Kidney (tissue), 14 donors: Measurements from ENCODE around the gene HSPA1B. TPM values are rescaled to one million over a fixed set of nuclear protein-coding genes. Genes with fewer than 3 reads are reported as not detected.
"Not testable (repeated sequence)": the region's sequence is repeated elsewhere in the genome, so short reads cannot be mapped to it uniquely, and the experiment has no call there.

Experiments
- DNase-seq, 5 donors: peaks; one replicate each; pipeline ENCODE4 v3.0.0-alpha.2; 2013 to 2020
- FAIRE-seq: peaks from 2 replicates; lab custom pipeline; 2012; peaks lifted over from hg19 to GRCh38; lab: Jason Lieb, UNC
- H3K27ac ChIP-seq, 2 donors: one replicate each; pipeline ENCODE4 v1.7.0; 2013; ENCODE audit warnings: low read depth in 2 of 2, low read length in 2 of 2, inconsistent platforms in 1 of 2
- H3K27me3 ChIP-seq: one replicate; pipeline ENCODE4 v1.7.1; 2013; ENCODE audit warnings: low read length, inconsistent platforms; ENCODE audit not compliant: control insufficient read depth, insufficient read depth
- H3K36me3 ChIP-seq, 3 donors: one replicate each; pipeline versions ENCODE4 v1.7.0 to v1.7.1; 2013; ENCODE audit warnings: low read length in 3 of 3, control low read depth in 1 of 3, inconsistent platforms in 1 of 3; ENCODE audit not compliant: insufficient read depth in 3 of 3, control insufficient read depth in 2 of 3
- H3K4me1 ChIP-seq, 3 donors: one replicate each; pipeline versions ENCODE4 v1.7.0 to v1.7.1; 2013; ENCODE audit warnings: low read length in 3 of 3, inconsistent platforms in 1 of 3, low read depth in 1 of 3; ENCODE audit not compliant: control insufficient read depth in 2 of 3, insufficient read depth in 2 of 3
- H3K4me3 ChIP-seq, 3 donors: one replicate each; pipeline versions ENCODE4 v1.7.0 to v1.8.1; 2013; ENCODE audit warnings: low read length in 3 of 3, control low read depth in 1 of 3, inconsistent platforms in 1 of 3
- H3K9ac ChIP-seq, 3 donors: one replicate each; pipeline versions ENCODE4 v1.7.0 to v1.7.1; 2013; ENCODE audit warnings: low read length in 3 of 3, control low read depth in 1 of 3, inconsistent platforms in 1 of 3
- H3K9me3 ChIP-seq, 3 donors: one replicate each; pipeline versions ENCODE4 v1.7.0 to v1.7.1; 2013; ENCODE audit warnings: low read length in 3 of 3, control low read depth in 1 of 3, inconsistent platforms in 1 of 3; ENCODE audit not compliant: control insufficient read depth in 2 of 3, insufficient read depth in 1 of 3
- intact Hi-C: fragments of 100-400 bp; cut with DNase I; formaldehyde crosslinking; loops from one replicate; pipeline ENCODE4 v1.11.1; 2022
- polyA plus RNA-seq: library from polyadenylated mRNA; stranded (reverse); fragments of 350-450 nt; fragmentation: Illumina TruSeq; extraction: RNeasy Lipid Tissue Mini Kit (QIAGEN cat#74804); gene quantifications from one replicate; pipeline ENCODE4 v1.2.3, GENCODE V29; 2014; ENCODE audit warnings: low read depth, low replicate concordance; ENCODE audit not compliant: insufficient read depth
- total RNA-seq: library from RNA; stranded (reverse); fragmentation: NEBNext Ultra II Directional; extraction: Animal tissue kit (Norgen Biotek cat#: 25700); gene quantifications from one replicate; pipeline ENCODE4 v1.2.1, GENCODE V29; 2021
- TF ChIP-seq, protein P1 (sequence below): IDR thresholded peaks from 3 replicates; pipeline ENCODE4 v1.5.1; 2012; ENCODE audit warnings: mild to moderate bottlenecking, moderate library complexity, borderline replicate concordance; ENCODE audit not compliant: insufficient read depth; ENCODE audit errors: extremely low read depth
- donor health status: control.
- donor health status: control.
- donor health status: control.
- donor health status: control.
- donor health status: control.
- donor health status: DM: yes; HTN: yes; CAD: no.
- donor health status: Normal renal cell carcinoma (clear cell type).

HSPA1B gene
- total and polyA plus RNA-seq, 2 donors from 2014 or later, result 142 to 175 TPM

DNA sequence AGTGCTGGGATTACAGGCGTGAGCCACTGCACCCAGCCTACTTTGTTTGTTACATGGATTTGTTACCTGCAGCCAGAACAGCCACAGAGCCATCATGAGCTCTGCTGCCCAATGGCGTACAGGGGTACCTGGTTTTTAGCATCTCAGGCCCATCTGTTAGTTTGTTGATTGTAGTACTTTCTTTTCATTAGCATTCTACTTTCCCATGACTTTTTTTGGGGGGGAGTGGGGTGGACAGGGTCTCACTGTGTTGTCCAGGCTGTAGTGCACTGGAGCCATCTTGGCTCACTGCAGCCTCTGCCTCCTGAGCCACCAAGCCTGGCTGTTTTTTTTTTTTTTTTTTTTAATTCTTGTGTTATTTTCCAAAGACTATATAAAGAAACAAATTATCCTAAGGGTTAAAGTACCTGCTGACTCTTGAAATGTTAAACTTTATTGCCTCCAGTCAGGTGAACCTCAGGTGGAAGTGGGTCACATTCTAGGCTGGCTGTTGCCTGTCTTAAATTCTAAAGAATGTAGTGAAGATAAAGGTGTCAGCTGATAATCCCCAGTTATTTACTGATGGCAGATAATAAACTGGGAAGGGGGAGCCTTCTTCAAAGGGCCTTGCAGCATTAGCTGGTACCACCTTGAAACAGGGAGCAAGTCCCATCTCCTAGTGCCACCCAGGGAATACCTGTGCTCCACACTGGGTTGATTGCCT is 19.9 kb downstream of the HSPA1B start:
- Histone ChIP-seq H3K4me3 (no peak overlapping the region), H3K9ac (no peak overlapping the region), H3K27me3 (no peaks in the 10 kb centered on the region), H3K9me3 (no peaks in the 10 kb centered on the region), H3K4me1 (no peaks in the 10 kb centered on the region), H3K27ac (no peak overlapping the region), H3K36me3 (no peaks in the 10 kb centered on the region)
- TF ChIP-seq, protein P1, sequence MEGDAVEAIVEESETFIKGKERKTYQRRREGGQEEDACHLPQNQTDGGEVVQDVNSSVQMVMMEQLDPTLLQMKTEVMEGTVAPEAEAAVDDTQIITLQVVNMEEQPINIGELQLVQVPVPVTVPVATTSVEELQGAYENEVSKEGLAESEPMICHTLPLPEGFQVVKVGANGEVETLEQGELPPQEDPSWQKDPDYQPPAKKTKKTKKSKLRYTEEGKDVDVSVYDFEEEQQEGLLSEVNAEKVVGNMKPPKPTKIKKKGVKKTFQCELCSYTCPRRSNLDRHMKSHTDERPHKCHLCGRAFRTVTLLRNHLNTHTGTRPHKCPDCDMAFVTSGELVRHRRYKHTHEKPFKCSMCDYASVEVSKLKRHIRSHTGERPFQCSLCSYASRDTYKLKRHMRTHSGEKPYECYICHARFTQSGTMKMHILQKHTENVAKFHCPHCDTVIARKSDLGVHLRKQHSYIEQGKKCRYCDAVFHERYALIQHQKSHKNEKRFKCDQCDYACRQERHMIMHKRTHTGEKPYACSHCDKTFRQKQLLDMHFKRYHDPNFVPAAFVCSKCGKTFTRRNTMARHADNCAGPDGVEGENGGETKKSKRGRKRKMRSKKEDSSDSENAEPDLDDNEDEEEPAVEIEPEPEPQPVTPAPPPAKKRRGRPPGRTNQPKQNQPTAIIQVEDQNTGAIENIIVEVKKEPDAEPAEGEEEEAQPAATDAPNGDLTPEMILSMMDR, result no peak
- intact Hi-C loops, result no loop called here
- FAIRE-seq (no peak), DNase-seq (no peak)

DNA sequence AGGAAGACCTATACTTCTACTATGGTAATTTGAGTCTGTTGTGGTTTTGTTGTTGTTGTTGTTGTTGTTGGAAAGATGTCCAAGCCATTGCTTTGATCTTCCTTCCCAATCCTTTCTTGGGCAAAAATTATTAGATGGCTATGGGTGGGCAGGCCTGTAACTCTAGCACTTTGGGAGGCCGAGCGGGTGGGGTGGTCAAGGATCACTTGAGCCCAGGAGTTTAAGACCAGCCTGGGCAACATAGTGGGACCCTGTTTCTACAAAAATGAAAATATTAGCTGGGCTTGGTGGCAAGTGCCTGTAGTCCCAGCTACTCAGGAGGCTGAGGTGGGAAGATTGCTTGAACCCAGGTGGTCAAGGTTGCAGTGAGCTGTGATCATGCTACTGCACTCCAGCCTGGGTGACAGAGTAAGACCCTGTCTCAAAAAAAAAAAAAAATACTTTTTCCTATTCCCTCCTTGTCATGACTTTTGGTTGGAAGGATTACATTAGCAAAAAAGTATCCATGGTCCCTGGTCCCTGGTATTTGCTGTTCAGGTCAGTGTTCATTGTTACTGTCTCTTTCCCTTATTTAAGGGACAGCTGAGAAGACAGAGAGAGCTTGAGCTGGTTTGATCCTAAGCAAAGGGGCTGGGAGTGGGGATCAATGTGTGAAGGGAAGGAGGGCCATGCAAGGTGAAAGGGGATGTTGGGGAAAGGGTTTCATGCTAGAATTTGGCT is 23.4 kb downstream of the HSPA1B start:
- FAIRE-seq, result no peak
- DNase-seq, result no peak
- Histone ChIP-seq H3K9me3 (no peaks in the 10 kb centered on the region), H3K27ac (no peak overlapping the region), H3K4me3 (no peak overlapping the region), H3K27me3 (no peaks in the 10 kb centered on the region), H3K9ac (no peak overlapping the region), H3K36me3 (no peaks in the 10 kb centered on the region), H3K4me1 (no peaks in the 10 kb centered on the region)
- TF ChIP-seq, protein P1, result no peak
- intact Hi-C loops, result no loop called here

DNA sequence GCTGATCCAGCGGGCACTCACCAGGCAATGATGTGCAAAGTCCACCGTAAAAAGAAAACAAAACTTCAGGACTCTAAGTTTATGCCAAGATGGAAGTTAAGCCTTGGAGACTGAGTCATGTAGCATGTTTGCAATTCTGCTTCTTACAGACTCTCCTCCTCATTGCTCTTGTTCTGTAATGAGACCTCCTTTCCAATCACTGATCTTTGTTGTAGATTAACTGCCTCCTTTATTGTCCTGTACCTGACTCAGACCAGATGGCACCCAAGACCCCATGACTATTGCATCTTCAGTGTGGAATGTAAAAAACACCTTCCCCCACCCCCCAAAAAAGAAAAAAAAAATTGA is 23.9 kb downstream of the HSPA1B start:
- no peak overlapping the region for H3K27ac ChIP-seq
- intact Hi-C loops, result no loop called here
- no peak for FAIRE-seq

GRCh38 chr6:31851980-31852718 is 24.6 kb downstream of the HSPA1B start:
- H3K27ac ChIP-seq, DNase-seq, H3K4me1 ChIP-seq, H3K9ac ChIP-seq, H3K9me3 ChIP-seq, H3K27me3 ChIP-seq, FAIRE-seq, H3K36me3 ChIP-seq, intact Hi-C loops, H3K4me3 ChIP-seq: not testable (repeated sequence)

More for the DNA sequence above, 23.9 kb downstream of the HSPA1B start:
- Histone ChIP-seq H3K27me3 (no peaks in the 10 kb centered on the region), H3K9me3 (no peaks in the 10 kb centered on the region), H3K36me3 (no peaks in the 10 kb centered on the region), H3K9ac (no peak overlapping the region), H3K4me3 (no peak overlapping the region), H3K4me1 (no peaks in the 10 kb centered on the region)
- TF ChIP-seq, protein P1, result no peak
- DNase-seq, result no peak

- H3K4me3 ChIP-seq, H3K27ac ChIP-seq, FAIRE-seq, H3K9ac ChIP-seq, H3K9me3 ChIP-seq, intact Hi-C loops, H3K4me1 ChIP-seq, H3K27me3 ChIP-seq, DNase-seq: not testable (repeated sequence)
- peaks cover 0 to 15% (median 13%) of the 10 kb centered on the region in 3 donors for H3K36me3 ChIP-seq
Measured at GRCh38 chr6:31857774-31858173, 30.2 kb downstream of the HSPA1B start.
